ENCODE data around the gene NOX3.

GRCh38 chr6:155396605-155397004 lies 59.0 kb downstream of the NOX3 start:
- TF ChIP-seq, protein P1, sequence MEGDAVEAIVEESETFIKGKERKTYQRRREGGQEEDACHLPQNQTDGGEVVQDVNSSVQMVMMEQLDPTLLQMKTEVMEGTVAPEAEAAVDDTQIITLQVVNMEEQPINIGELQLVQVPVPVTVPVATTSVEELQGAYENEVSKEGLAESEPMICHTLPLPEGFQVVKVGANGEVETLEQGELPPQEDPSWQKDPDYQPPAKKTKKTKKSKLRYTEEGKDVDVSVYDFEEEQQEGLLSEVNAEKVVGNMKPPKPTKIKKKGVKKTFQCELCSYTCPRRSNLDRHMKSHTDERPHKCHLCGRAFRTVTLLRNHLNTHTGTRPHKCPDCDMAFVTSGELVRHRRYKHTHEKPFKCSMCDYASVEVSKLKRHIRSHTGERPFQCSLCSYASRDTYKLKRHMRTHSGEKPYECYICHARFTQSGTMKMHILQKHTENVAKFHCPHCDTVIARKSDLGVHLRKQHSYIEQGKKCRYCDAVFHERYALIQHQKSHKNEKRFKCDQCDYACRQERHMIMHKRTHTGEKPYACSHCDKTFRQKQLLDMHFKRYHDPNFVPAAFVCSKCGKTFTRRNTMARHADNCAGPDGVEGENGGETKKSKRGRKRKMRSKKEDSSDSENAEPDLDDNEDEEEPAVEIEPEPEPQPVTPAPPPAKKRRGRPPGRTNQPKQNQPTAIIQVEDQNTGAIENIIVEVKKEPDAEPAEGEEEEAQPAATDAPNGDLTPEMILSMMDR (IDR thresholded peaks at IDR 0.05; ENCODE audit: poor library complexity), result no peak
- no peak for TF ChIP-seq EZH2phosphoT487 (IDR thresholded peaks at IDR 0.05; ENCODE audit: low read depth, severe bottlenecking, unreplicated experiment)
